SU-DHL-6 (cell line): Measurements from ENCODE around the gene TMED1.
"Not testable (repeated sequence)": the region's sequence is repeated elsewhere in the genome, so short reads cannot be mapped to it uniquely, and the experiment has no call there.

Experiments used
- H2AFZ ChIP-seq: fragments of 200-600 bp; sonication (generic); 2 replicates; pipeline ENCODE4 v1.6.1; 2014; ENCODE audit warnings: low read depth, mild to moderate bottlenecking, moderate library complexity, mixed read lengths, antibody characterized with exemption, low read length; ENCODE audit not compliant: severe bottlenecking
- H3F3A ChIP-seq: fragments of 200-600 bp; shearing (Covaris generic); 2 replicates; pipeline ENCODE4 v1.6.0; 2016; ENCODE audit warnings: antibody characterized with exemption, mild to moderate bottlenecking; ENCODE audit not compliant: insufficient read depth
- H3K27ac ChIP-seq: fragments of 200-600 bp; sonication (generic); 2 replicates; pipeline ENCODE4 v1.5.1; 2016; ENCODE audit warnings: low read depth, mild to moderate bottlenecking, low read length, moderate library complexity, mixed read lengths
- H3K27me3 ChIP-seq: fragments of 200-600 bp; sonication (generic), shearing (Covaris generic); 2 replicates; pipeline ENCODE4 v1.6.0; 2014; ENCODE audit warnings: mild to moderate bottlenecking, low read length
- H3K36me3 ChIP-seq: fragments of 200-600 bp; sonication (generic); 2 replicates; pipeline ENCODE4 v1.6.1; 2014; ENCODE audit warnings: mild to moderate bottlenecking, low read length, mixed read lengths
- H3K4me2 ChIP-seq: fragments of 300-600, 200-600 bp; shearing (Covaris generic), sonication (generic); 2 replicates; pipeline ENCODE4 v1.6.0; 2014; ENCODE audit warnings: low read length, low read depth, mild to moderate bottlenecking; ENCODE audit not compliant: poor library complexity, severe bottlenecking
- H3K4me3 ChIP-seq: fragments of 200-600 bp; sonication (generic); 2 replicates; pipeline ENCODE4 v1.5.1; 2014; ENCODE audit warnings: antibody characterized with exemption, low read length, mild to moderate bottlenecking, mixed read lengths; ENCODE audit not compliant: insufficient read depth, poor library complexity, severe bottlenecking
- H3K79me2 ChIP-seq: fragments of 200-600 bp; sonication (generic); 2 replicates; pipeline ENCODE4 v1.6.1; 2014; ENCODE audit warnings: mild to moderate bottlenecking, low read length, moderate library complexity; ENCODE audit not compliant: insufficient read depth
- H3K9ac ChIP-seq: fragments of 200-600 bp; sonication (generic); 2 replicates; pipeline ENCODE4 v1.7.0; 2014; ENCODE audit warnings: mild to moderate bottlenecking, low read length
- H3K9me2 ChIP-seq: fragments of 200-600 bp; sonication (generic); replicated peaks from 2 replicates; pipeline ENCODE4 v1.6.1; 2014; ENCODE audit warnings: low read length; ENCODE audit not compliant: insufficient read depth
- H3K9me3 ChIP-seq: fragments of 200-600 bp; sonication (generic); 2 replicates; pipeline ENCODE4 v1.6.1; 2014; ENCODE audit warnings: low read length, mixed read lengths; ENCODE audit not compliant: insufficient read depth
- H4K20me1 ChIP-seq: fragments of 200-600 bp; sonication (generic); 2 replicates; pipeline ENCODE4 v1.6.1; 2014; ENCODE audit warnings: low read depth, mild to moderate bottlenecking, antibody characterized with exemption, low read length, moderate library complexity, mixed read lengths
- EZH2phosphoT487 ChIP-seq: fragments of 200-600 bp; sonication (generic), shearing (Covaris generic); conservative IDR thresholded peaks from 2 replicates; pipeline ENCODE4 v1.6.1; 2018; ENCODE audit warnings: mild to moderate bottlenecking, antibody characterized with exemption, low read length, moderate library complexity, mixed read lengths
- TF ChIP-seq, protein P1 (sequence below): fragments of 200-600 bp; sonication (generic); IDR thresholded peaks from one replicate; pipeline ENCODE4 v1.5.1; 2017; ENCODE audit warnings: antibody characterized with exemption, mild to moderate bottlenecking, low read length, moderate library complexity; ENCODE audit not compliant: insufficient read depth, poor library complexity, severe bottlenecking

TMED1 gene

DNA sequence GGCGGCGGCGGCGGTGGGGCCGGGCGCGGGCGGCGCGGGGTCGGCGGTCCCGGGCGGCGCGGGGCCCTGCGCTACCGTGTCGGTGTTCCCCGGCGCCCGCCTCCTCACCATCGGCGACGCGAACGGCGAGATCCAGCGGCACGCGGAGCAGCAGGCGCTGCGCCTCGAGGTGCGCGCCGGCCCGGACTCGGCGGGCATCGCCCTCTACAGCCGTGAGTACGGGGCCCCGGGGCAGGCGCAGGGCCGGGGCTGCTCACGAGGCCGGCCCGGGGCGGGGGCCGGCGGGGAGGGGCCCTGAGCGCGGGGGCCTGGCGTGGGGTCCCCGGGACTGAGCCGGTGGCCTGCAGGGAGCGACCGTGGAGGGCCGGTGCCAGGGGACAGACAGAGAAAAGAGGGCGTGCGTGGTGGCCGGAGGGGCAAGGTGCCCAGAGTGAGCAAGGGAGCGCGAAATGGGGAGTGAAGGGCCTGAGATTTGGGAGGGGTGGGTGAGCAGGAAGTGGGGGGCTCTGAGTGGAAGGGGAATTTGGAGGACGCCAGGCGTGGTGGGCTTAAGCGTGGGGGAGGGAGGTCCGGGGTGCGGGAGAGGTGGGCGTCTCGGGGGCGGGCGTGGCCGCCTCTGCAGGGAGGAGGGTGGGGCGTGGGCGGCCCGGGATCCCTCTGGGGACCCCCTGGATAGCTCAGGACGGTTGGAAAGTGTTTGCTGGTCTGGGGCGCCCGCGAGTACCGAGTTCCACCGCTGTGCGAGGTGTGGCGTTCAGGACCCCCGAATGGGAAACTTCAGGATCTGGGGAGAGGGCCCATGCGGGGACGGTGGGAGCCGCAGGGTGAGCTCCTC is 35.9 kb upstream of the TMED1 start:
- Histone ChIP-seq H3F3A (peaks cover 10% of the 10 kb centered on the region), H3K9me2 (no peaks in the 10 kb centered on the region), H3K27me3 (no peaks in the 10 kb centered on the region), H3K79me2 (peaks cover 42% of the 10 kb centered on the region), H2AFZ (peak overlapping the region; percentile 35), H3K9ac (peak overlapping the region; percentile 99), H3K36me3 (no peaks in the 10 kb centered on the region), H4K20me1 (no peaks in the 10 kb centered on the region), H3K27ac (peak overlapping the region; percentile 71), H3K4me3 (peak overlapping the region; percentile 98), H3K4me2 (peak overlapping the region; percentile 93), H3K9me3 (no peaks in the 10 kb centered on the region)
- TF ChIP-seq EZH2phosphoT487: no peak
- TF ChIP-seq, protein P1, sequence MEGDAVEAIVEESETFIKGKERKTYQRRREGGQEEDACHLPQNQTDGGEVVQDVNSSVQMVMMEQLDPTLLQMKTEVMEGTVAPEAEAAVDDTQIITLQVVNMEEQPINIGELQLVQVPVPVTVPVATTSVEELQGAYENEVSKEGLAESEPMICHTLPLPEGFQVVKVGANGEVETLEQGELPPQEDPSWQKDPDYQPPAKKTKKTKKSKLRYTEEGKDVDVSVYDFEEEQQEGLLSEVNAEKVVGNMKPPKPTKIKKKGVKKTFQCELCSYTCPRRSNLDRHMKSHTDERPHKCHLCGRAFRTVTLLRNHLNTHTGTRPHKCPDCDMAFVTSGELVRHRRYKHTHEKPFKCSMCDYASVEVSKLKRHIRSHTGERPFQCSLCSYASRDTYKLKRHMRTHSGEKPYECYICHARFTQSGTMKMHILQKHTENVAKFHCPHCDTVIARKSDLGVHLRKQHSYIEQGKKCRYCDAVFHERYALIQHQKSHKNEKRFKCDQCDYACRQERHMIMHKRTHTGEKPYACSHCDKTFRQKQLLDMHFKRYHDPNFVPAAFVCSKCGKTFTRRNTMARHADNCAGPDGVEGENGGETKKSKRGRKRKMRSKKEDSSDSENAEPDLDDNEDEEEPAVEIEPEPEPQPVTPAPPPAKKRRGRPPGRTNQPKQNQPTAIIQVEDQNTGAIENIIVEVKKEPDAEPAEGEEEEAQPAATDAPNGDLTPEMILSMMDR: no peak

DNA sequence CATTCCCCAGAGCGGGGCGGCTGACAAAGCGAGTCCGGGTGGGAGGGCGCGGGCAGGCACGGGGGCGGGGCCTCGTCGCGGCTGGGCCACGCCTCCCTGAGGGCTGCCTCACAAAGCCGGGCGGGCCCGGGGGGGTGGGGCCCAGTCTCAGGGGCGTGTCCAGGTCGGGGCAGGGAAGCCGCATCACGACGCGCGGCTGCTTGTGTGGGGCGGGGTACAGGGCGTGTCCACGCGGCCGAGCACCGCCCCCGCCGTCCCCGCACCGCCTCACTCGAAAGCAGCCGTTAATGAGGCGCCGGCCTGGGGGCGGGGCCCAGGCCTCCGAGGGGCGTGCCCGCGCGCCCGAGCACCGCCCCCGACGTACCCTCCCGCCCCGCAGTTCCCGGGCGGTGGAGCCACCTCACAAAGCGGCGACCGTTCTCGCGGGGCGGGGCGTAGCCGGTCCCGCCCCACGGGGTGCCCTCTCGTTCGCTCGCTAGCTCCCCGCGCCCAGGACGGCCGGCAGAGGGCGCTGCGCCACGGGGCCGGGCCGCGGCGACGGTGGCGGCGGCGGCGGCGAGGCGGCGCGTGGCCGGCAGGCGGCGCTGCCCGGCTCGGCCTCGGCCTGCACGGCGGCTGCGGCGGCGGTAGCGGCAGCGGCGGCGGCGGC is 35.1 kb upstream of the TMED1 start, which contains the start of gene CARM1:
CARM1 (plus strand) TSS at position 599 of the 649 bp plus-strand sequence. CDS start 150 bp downstream, outside the sequence.
- Histone ChIP-seq H2AFZ (peak within 1 kb of the TSS; percentile 78), H3F3A (peaks cover 10% of the 10 kb centered on the region), H3K9me2 (no peaks in the 10 kb centered on the region), H3K4me3 (peak within 1 kb of the TSS; percentile 98), H4K20me1 (no peaks in the 10 kb centered on the region), H3K4me2 (peak within 1 kb of the TSS; percentile 93), H3K36me3 (no peaks in the 10 kb centered on the region), H3K9ac (peak within 1 kb of the TSS; percentile 99), H3K79me2 (peaks cover 33% of the 10 kb centered on the region), H3K27ac (peak within 1 kb of the TSS; percentile 71), H3K9me3 (no peaks in the 10 kb centered on the region), H3K27me3 (no peaks in the 10 kb centered on the region)
- no peak for TF ChIP-seq EZH2phosphoT487
- TF ChIP-seq, protein P1: no peak

DNA sequence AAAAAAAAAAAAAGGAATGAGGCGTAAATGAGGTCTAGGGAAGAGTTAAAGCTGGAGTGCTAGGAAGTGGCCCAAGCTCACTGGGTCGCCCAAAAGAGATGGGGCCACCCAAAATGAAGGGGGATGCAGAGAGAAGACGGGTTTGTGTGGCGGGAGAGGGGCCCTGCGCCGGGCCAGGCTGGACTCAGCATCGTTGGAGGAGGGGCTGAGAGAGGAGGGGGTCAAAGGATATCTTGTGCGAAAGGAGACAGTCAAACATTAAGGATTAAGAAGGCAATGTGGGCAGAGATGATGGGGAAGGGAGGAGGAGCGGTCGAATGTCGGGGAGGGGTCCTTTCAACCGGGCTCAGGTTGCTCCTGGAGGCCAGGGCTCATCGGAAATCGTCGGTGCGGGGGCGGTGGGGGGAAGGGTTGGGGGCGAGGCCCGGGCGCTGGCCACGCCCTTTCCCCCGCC is 34.5 kb upstream of the TMED1 start:
- H3K9me2 ChIP-seq: no peaks in the 10 kb centered on the region
- peaks cover 11% of the 10 kb centered on the region for H3F3A ChIP-seq
- H3K27me3 ChIP-seq: no peaks in the 10 kb centered on the region
- TF ChIP-seq EZH2phosphoT487: no peak
- TF ChIP-seq, protein P1: no peak
- peak overlapping the region; percentile 78 for H2AFZ ChIP-seq
- no peaks in the 10 kb centered on the region for H3K9me3 ChIP-seq
- H3K27ac ChIP-seq: peak overlapping the region; percentile 66
- H3K4me3 ChIP-seq: peak overlapping the region; percentile 46
- no peaks in the 10 kb centered on the region for H3K36me3 ChIP-seq
- H4K20me1 ChIP-seq: no peaks in the 10 kb centered on the region
- peak overlapping the region; percentile 51 for H3K9ac ChIP-seq
- H3K79me2 ChIP-seq: peaks cover 33% of the 10 kb centered on the region
- peak overlapping the region; percentile 85 for H3K4me2 ChIP-seq

DNA sequence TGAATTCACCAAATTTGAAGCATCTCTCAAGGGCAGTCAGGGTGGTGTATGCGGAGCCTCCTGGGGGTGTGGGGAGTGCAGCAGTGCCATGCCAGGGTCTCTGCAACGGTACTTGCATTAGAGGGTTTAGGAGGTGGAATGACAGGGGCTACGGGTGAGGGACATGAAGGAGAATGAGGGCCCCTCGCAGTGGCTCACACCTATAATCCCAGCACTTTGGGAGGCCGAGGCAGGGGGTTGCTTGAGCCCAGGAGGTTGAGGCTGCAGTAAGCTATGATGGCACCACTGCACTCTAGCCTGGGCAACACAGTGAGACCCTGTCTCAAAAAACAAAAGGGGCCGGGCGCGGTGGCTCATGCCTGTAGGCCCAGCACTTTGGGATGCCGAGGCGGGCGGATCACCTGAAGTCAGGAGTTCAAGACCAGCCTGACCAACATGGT is 33.9 kb upstream of the TMED1 start:
- not testable (repeated sequence) for H4K20me1 ChIP-seq, H3K9ac ChIP-seq, H2AFZ ChIP-seq, H3K27ac ChIP-seq, H3K36me3 ChIP-seq, H3K4me3 ChIP-seq, H3K4me2 ChIP-seq, H3K9me2 ChIP-seq, H3K9me3 ChIP-seq, H3K27me3 ChIP-seq
- H3K79me2 ChIP-seq: peaks cover 29% of the 10 kb centered on the region
- peaks cover 13% of the 10 kb centered on the region for H3F3A ChIP-seq
